ENCODE measurements around the gene MTRF1L. TPM values are rescaled to one million over a fixed set of nuclear protein-coding genes. Genes with fewer than 3 reads are reported as not detected.
A peak's percentile ranks its signal among the peaks of the same experiment; 100 is the strongest.

Gene MTRF1L
- total RNA-seq, 1 experiment from 2014 or later = 25.5 TPM

GRCh38 chr6:152979116-152979515 is 23.4 kb downstream of the MTRF1L start:
- no peaks in the 10 kb centered on the region for H3K9me3 Mint-ChIP-seq (ENCODE audit: unreplicated experiment)
- peaks cover 13% of the 10 kb centered on the region for H3K36me3 Mint-ChIP-seq (ENCODE audit: insufficient read depth, unreplicated experiment)
- ChIA-PET POLR2A (interaction anchor here (0.6 to 4.8 kb wide), 3 partner anchors 24 to 61 kb away, joined by 3 to 42 read pairs (median 3); partner anchors contain the start of gene MTRF1L), CTCF (interaction anchor here (0.6 kb wide), 1 partner anchor 565 kb away, joined by 3 read pairs; no protein-coding TSS in a partner anchor)
- no peak for DNase-seq (ENCODE audit: unreplicated experiment)
- H3K4me3 Mint-ChIP-seq (ENCODE audit: unreplicated experiment) = no peak overlapping the region
- BruUV-seq (replicated peaks) = no TSS peak
- intact Hi-C loops (cut with micrococcal nuclease) = no loop called here
- peak overlapping the region; percentile 27 for H3K27ac Mint-ChIP-seq (ENCODE audit: low read depth, unreplicated experiment)
- TF ChIP-seq CTCF (IDR thresholded peaks at IDR 0.05; ENCODE audit: unreplicated experiment) = no peak
- no peaks in the 10 kb centered on the region for H3K27me3 Mint-ChIP-seq (ENCODE audit: insufficient read depth, unreplicated experiment)
- H3K4me1 Mint-ChIP-seq (ENCODE audit: insufficient read depth, unreplicated experiment) = peaks cover 43% of the 10 kb centered on the region

GRCh38 chr6:152978058-152978457 is 24.5 kb downstream of the MTRF1L start:
- DNase-seq (ENCODE audit: unreplicated experiment) = no peak
- peaks cover 18% of the 10 kb centered on the region for H3K36me3 Mint-ChIP-seq (ENCODE audit: insufficient read depth, unreplicated experiment)
- intact Hi-C loops (cut with micrococcal nuclease) = no loop called here
- ChIA-PET CTCF (interaction anchor here (0.6 to 1.8 kb wide), 6 partner anchors 24 to 873 kb away, joined by 3 to 10 read pairs (median 4); no protein-coding TSS in a partner anchor), POLR2A (interaction anchor here (0.6 to 4.8 kb wide), 4 partner anchors 20 to 789 kb away, joined by 3 to 42 read pairs (median 3); partner anchors contain the start of gene MTRF1L)
- no peak for TF ChIP-seq CTCF (IDR thresholded peaks at IDR 0.05; ENCODE audit: unreplicated experiment)
- no peaks in the 10 kb centered on the region for H3K9me3 Mint-ChIP-seq (ENCODE audit: unreplicated experiment)
- no peak overlapping the region for H3K4me3 Mint-ChIP-seq (ENCODE audit: unreplicated experiment)
- BruUV-seq (replicated peaks) = no TSS peak
- peak overlapping the region; percentile 27 for H3K27ac Mint-ChIP-seq (ENCODE audit: low read depth, unreplicated experiment)
- H3K27me3 Mint-ChIP-seq (ENCODE audit: insufficient read depth, unreplicated experiment) = no peaks in the 10 kb centered on the region
- peaks cover 43% of the 10 kb centered on the region for H3K4me1 Mint-ChIP-seq (ENCODE audit: insufficient read depth, unreplicated experiment)

- DNase-seq (ENCODE audit: unreplicated experiment) = no peak
- no TSS peak for BruUV-seq (replicated peaks)
- TF ChIP-seq CTCF (IDR thresholded peaks at IDR 0.05; ENCODE audit: unreplicated experiment) = no peak
- Mint-ChIP-seq H3K4me3 (ENCODE audit: unreplicated experiment) (no peak overlapping the region), H3K36me3 (ENCODE audit: insufficient read depth, unreplicated experiment) (peaks cover 23% of the 10 kb centered on the region), H3K27me3 (ENCODE audit: insufficient read depth, unreplicated experiment) (no peaks in the 10 kb centered on the region), H3K27ac (ENCODE audit: low read depth, unreplicated experiment) (peak overlapping the region; percentile 27), H3K9me3 (ENCODE audit: unreplicated experiment) (no peaks in the 10 kb centered on the region), H3K4me1 (ENCODE audit: insufficient read depth, unreplicated experiment) (peaks cover 43% of the 10 kb centered on the region)
- intact Hi-C loops (cut with micrococcal nuclease) = no loop called here
- ChIA-PET CTCF (interaction anchor here (0.6 to 1.8 kb wide), 6 partner anchors 23 to 873 kb away, joined by 3 to 10 read pairs (median 4); no protein-coding TSS in a partner anchor), POLR2A (interaction anchor here (1.1 to 4.8 kb wide), 3 partner anchors 21 to 30 kb away, joined by 3 to 42 read pairs (median 3); partner anchors contain the start of gene MTRF1L)
These were observed 25.0 kb downstream of the MTRF1L start for GRCh38 chr6:152977556-152977955.

GRCh38 chr6:152976749-152977148 is 25.8 kb downstream of the MTRF1L start:
- Mint-ChIP-seq H3K36me3 (ENCODE audit: insufficient read depth, unreplicated experiment) (peaks cover 31% of the 10 kb centered on the region), H3K4me1 (ENCODE audit: insufficient read depth, unreplicated experiment) (peaks cover 43% of the 10 kb centered on the region), H3K9me3 (ENCODE audit: unreplicated experiment) (no peaks in the 10 kb centered on the region), H3K27ac (ENCODE audit: low read depth, unreplicated experiment) (peak overlapping the region; percentile 27), H3K4me3 (ENCODE audit: unreplicated experiment) (no peak overlapping the region), H3K27me3 (ENCODE audit: insufficient read depth, unreplicated experiment) (no peaks in the 10 kb centered on the region)
- intact Hi-C loops (cut with micrococcal nuclease) = no loop called here
- POLR2A ChIA-PET = interaction anchor here (0.6 to 4.8 kb wide), 3 partner anchors 26 to 149 kb away, joined by 3 to 42 read pairs (median 3); partner anchors contain the start of gene MTRF1L
- no peak for DNase-seq (ENCODE audit: unreplicated experiment)
- BruUV-seq (replicated peaks) = no TSS peak
- CTCF ChIA-PET = interaction anchor here (1.5 to 1.8 kb wide), 2 partner anchors 22 to 26 kb away, joined by 4 to 10 read pairs; no protein-coding TSS in a partner anchor
- TF ChIP-seq CTCF (IDR thresholded peaks at IDR 0.05; ENCODE audit: unreplicated experiment) = no peak
